Measurements from ENCODE around the gene GPHN.

DNA sequence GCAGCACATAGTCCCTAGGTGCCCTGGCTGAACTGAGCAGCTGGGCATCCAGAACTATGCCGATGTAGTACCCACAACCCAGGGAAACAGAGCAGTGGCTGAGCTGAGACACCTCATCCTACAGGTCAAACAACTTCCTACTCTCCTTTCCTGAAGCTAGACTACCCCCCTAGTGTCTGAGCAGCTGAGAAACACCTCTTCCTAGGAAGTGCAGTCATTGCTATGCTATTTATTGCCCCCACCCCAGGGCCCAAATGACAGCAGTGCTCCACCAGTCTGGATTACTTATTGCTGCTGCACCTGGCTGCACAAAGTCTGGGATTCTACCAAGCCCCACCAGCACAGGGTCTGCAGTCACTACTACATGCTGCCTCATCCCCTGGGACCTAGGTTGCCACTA, 664.6 kb downstream of the GPHN start:
- TF ChIP-seq, protein P1, sequence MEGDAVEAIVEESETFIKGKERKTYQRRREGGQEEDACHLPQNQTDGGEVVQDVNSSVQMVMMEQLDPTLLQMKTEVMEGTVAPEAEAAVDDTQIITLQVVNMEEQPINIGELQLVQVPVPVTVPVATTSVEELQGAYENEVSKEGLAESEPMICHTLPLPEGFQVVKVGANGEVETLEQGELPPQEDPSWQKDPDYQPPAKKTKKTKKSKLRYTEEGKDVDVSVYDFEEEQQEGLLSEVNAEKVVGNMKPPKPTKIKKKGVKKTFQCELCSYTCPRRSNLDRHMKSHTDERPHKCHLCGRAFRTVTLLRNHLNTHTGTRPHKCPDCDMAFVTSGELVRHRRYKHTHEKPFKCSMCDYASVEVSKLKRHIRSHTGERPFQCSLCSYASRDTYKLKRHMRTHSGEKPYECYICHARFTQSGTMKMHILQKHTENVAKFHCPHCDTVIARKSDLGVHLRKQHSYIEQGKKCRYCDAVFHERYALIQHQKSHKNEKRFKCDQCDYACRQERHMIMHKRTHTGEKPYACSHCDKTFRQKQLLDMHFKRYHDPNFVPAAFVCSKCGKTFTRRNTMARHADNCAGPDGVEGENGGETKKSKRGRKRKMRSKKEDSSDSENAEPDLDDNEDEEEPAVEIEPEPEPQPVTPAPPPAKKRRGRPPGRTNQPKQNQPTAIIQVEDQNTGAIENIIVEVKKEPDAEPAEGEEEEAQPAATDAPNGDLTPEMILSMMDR (IDR thresholded peaks at IDR 0.05) = no peak
- TF ChIP-seq POLR2A (IDR thresholded peaks at IDR 0.05) = no peak
- no peak for TF ChIP-seq POLR2AphosphoS5 (IDR thresholded peaks at IDR 0.05)

Measured in prostate gland (tissue), 2 donors.